Common myeloid progenitor, CD34-positive (primary cell): ENCODE results near the gene MYLK.
A peak's percentile ranks its signal among the peaks of the same experiment; 100 is the strongest.

Source experiments
- CTCF ChIA-PET: fragments of 350-600 bp; sonication (Branson Sonifier 250); formaldehyde crosslinking; loops from one replicate; lab custom pipeline; 2021; ENCODE audit warnings: antibody characterized with exemption; lab: Charles Lee
- POLR2A ChIA-PET: fragments of 350-600 bp; sonication (Branson Sonifier 250); formaldehyde crosslinking; loops from one replicate; lab custom pipeline; 2021; ENCODE audit warnings: antibody characterized with exemption; lab: Charles Lee
- DNase-seq, 3 donors: peaks; one replicate each; pipeline versions ENCODE4 v3.0.0 to v3.0.0-alpha.2; 2013
- H3K27ac ChIP-seq, 2 experiments: 1 replicate in 1 of 2; 2 replicates in 1 of 2; pipeline ENCODE4 v1.7.0; 2013; ENCODE audit warnings: inconsistent platforms in 2 of 2, low read length in 2 of 2, mild to moderate bottlenecking in 2 of 2, low read depth in 1 of 2, moderate library complexity in 1 of 2; ENCODE audit not compliant: severe bottlenecking in 2 of 2, insufficient read depth in 1 of 2, poor library complexity in 1 of 2
- H3K27me3 ChIP-seq, 5 experiments: replicated peaks in 2 of 5; 1 replicate in 3 of 5; 2 replicates in 2 of 5; pipeline versions ENCODE4 v1.6.1 to v1.7.0; 2013; ENCODE audit warnings: low read length in 4 of 5, mild to moderate bottlenecking in 2 of 5, moderate library complexity in 2 of 5, inconsistent platforms in 1 of 5; ENCODE audit not compliant: insufficient read depth in 5 of 5, control insufficient read depth in 4 of 5
- H3K36me3 ChIP-seq, 4 experiments: 1 replicate in 2 of 4; 2 replicates in 2 of 4; pipeline versions ENCODE4 v1.6.1 to v1.7.0; 2013; ENCODE audit warnings: low read length in 3 of 4, control low read depth in 1 of 4, mild to moderate bottlenecking in 1 of 4; ENCODE audit not compliant: control insufficient read depth in 4 of 4, insufficient read depth in 4 of 4
- H3K4me1 ChIP-seq, 4 experiments: 1 replicate in 3 of 4; 2 replicates in 1 of 4; pipeline versions ENCODE4 v1.6.1 to v1.7.1; 2013; ENCODE audit warnings: low read length in 3 of 4, mild to moderate bottlenecking in 3 of 4, control low read depth in 1 of 4, inconsistent platforms in 1 of 4, moderate library complexity in 1 of 4; ENCODE audit not compliant: control insufficient read depth in 4 of 4, insufficient read depth in 4 of 4; ENCODE audit errors: control extremely low read depth in 1 of 4
- H3K4me3 ChIP-seq, 7 experiments: 1 replicate in 4 of 7; 2 replicates in 3 of 7; pipeline versions ENCODE4 v1.5.1 to v1.7.0; 2013; ENCODE audit warnings: mild to moderate bottlenecking in 7 of 7, low read length in 6 of 7, moderate library complexity in 6 of 7, inconsistent platforms in 2 of 7, low read depth in 2 of 7, control low read depth in 1 of 7; ENCODE audit not compliant: insufficient read depth in 4 of 7, control insufficient read depth in 1 of 7; ENCODE audit errors: extremely low read depth in 1 of 7
- H3K9me3 ChIP-seq, 5 experiments: 1 replicate in 4 of 5; 2 replicates in 1 of 5; pipeline versions ENCODE4 v1.6.1 to v1.7.1; 2013; ENCODE audit warnings: low read length in 4 of 5, mild to moderate bottlenecking in 2 of 5, inconsistent platforms in 1 of 5, low read depth in 1 of 5, moderate library complexity in 1 of 5; ENCODE audit not compliant: control insufficient read depth in 4 of 5, insufficient read depth in 2 of 5; ENCODE audit errors: control extremely low read depth in 1 of 5
- WGBS: methylation state at CpG from one replicate; pipeline ENCODE4 v1.1.5; 2013; ENCODE audit not compliant: insufficient coverage; 5-methylcytosine and 5-hydroxymethylcytosine counted together

Gene MYLK

GRCh38 chr3:123732447-123732846 is 151.7 kb downstream of the MYLK start:
- Histone ChIP-seq H3K9me3 (no peaks in the 10 kb centered on the region), H3K27me3 (no peaks in the 10 kb centered on the region), H3K4me1 (no peaks in the 10 kb centered on the region), H3K4me3 (no peak overlapping the region), H3K27ac (no peak overlapping the region), H3K36me3 (no peaks in the 10 kb centered on the region)
- no peak for DNase-seq
- CTCF ChIA-PET: no interaction called here
- POLR2A ChIA-PET: no interaction called here
- 93% methylated on average over 2 of the region's 3 CpGs for WGBS

GRCh38 chr3:123730829-123731228 is 153.3 kb downstream of the MYLK start:
- H3K4me1 ChIP-seq: no peaks in the 10 kb centered on the region
- H3K9me3 ChIP-seq: no peaks in the 10 kb centered on the region
- no peak overlapping the region for H3K4me3 ChIP-seq
- H3K27ac ChIP-seq: no peak overlapping the region
- POLR2A ChIA-PET: no interaction called here
- CTCF ChIA-PET: interaction anchor here (1.3 kb wide), 1 partner anchor 78 kb away, joined by 5 read pairs; no protein-coding TSS in a partner anchor
- DNase-seq: no peak
- H3K36me3 ChIP-seq: no peaks in the 10 kb centered on the region
- H3K27me3 ChIP-seq: no peaks in the 10 kb centered on the region
- WGBS: 93% methylated on average over 3 of the region's 4 CpGs

DNA sequence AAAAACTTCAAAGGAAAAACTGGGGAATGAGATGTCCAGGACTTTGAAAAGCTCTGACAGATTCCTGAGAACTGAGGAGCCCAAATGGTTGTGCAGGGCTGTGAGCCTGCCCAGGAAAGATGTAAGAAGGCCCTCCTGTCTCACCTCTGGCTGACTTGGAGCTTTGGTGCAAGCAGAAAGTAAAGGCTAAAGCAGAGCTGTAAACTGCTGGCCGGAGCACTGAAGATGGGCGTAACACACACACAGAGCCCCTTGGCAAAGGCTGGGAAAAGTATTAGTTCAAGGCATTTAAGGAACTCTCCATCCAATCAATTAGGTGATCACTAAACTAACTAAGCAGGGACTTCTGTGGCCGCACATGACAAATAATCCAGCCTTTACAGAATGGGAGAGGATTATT is 155.1 kb downstream of the MYLK start:
- H3K4me1 ChIP-seq: no peaks in the 10 kb centered on the region
- no peaks in the 10 kb centered on the region for H3K27me3 ChIP-seq
- no peaks in the 10 kb centered on the region for H3K9me3 ChIP-seq
- H3K36me3 ChIP-seq: no peaks in the 10 kb centered on the region
- no peak for DNase-seq
- H3K27ac ChIP-seq: no peak overlapping the region
- no peak overlapping the region for H3K4me3 ChIP-seq
- POLR2A ChIA-PET: no interaction called here
- CTCF ChIA-PET: interaction anchor here (0.8 to 8.3 kb wide), 2 partner anchors 78 to 88 kb away, joined by 3 to 73 read pairs; no protein-coding TSS in a partner anchor
- WGBS: 100% methylated on average over 2 of the region's 3 CpGs

- H3K27ac ChIP-seq: no peak overlapping the region
- DNase-seq: no peak
- peaks cover 0 to 7% (median 0%) of the 10 kb centered on the region in 4 experiments for H3K4me1 ChIP-seq
- H3K27me3 ChIP-seq: no peaks in the 10 kb centered on the region
- CTCF ChIA-PET: interaction anchor here (0.8 to 8.3 kb wide), 3 partner anchors 57 to 87 kb away, joined by 3 to 73 read pairs (median 3); no protein-coding TSS in a partner anchor
- no peaks in the 10 kb centered on the region for H3K36me3 ChIP-seq
- WGBS: 75% methylated on average over 1 of the region's 2 CpGs
- no peak overlapping the region for H3K4me3 ChIP-seq
- POLR2A ChIA-PET: interaction anchor here (0.5 kb wide), 1 partner anchor 396 kb away, joined by 3 read pairs; no protein-coding TSS in a partner anchor
- H3K9me3 ChIP-seq: no peaks in the 10 kb centered on the region
These were observed 156.1 kb downstream of the MYLK start for GRCh38 chr3:123728014-123728413.

GRCh38 chr3:123725652-123726400 is 158.3 kb downstream of the MYLK start:
- Histone ChIP-seq H3K27me3 (no peaks in the 10 kb centered on the region), H3K27ac (no peak overlapping the region), H3K9me3 (no peaks in the 10 kb centered on the region), H3K36me3 (no peaks in the 10 kb centered on the region), H3K4me1 (peaks cover 0 to 7% (median under 1%) of the 10 kb centered on the region in 4 experiments), H3K4me3 (no peak overlapping the region)
- ChIA-PET CTCF (interaction anchor here (0.7 to 8.3 kb wide), 2 partner anchors 66 to 74 kb away, joined by 3 to 73 read pairs; no protein-coding TSS in a partner anchor), POLR2A (no interaction called here)
- WGBS: 93% methylated on average over 11 of the region's 11 CpGs
- no peak for DNase-seq

GRCh38 chr3:123724306-123724705 is 159.8 kb downstream of the MYLK start:
- H3K27me3 ChIP-seq: no peaks in the 10 kb centered on the region
- ChIA-PET CTCF (interaction anchor here (1.0 to 8.3 kb wide), 14 partner anchors 9 to 166 kb away, joined by 3 to 73 read pairs (median 6); no protein-coding TSS in a partner anchor), POLR2A (no interaction called here)
- no peak overlapping the region for H3K4me3 ChIP-seq
- H3K9me3 ChIP-seq: no peaks in the 10 kb centered on the region
- 67% methylated on average over 3 of the region's 3 CpGs for WGBS
- peak in 1 of 3 donors; percentile 3 for DNase-seq
- peaks cover 0 to 10% (median 2%) of the 10 kb centered on the region in 4 experiments for H3K4me1 ChIP-seq
- H3K36me3 ChIP-seq: no peaks in the 10 kb centered on the region
- H3K27ac ChIP-seq: no peak overlapping the region
